WTC11 (cell line): ENCODE measurements around the gene PIP4P1. TPM values are rescaled to one million over a fixed set of nuclear protein-coding genes. Genes with fewer than 3 reads are reported as not detected.
A peak's percentile ranks its signal among the peaks of the same experiment; 100 is the strongest.

Experiments
- ATAC-seq: fragments of 200-7000 bp; cut with Tn5 transposase; 2 replicates; pipeline ENCODE4 v1.10.0; 2021; ENCODE audit warnings: mild to moderate bottlenecking, moderate library complexity
- CTCF ChIA-PET: fragments of 300-600 bp; sonication (Branson Sonifier 250); formaldehyde crosslinking; loops from one replicate; lab custom pipeline; 2021; ENCODE audit warnings: antibody characterized with exemption; lab: Charles Lee
- POLR2A ChIA-PET: fragments of 350-600 bp; sonication (Branson Sonifier 250); formaldehyde crosslinking; loops from one replicate; lab custom pipeline; 2021; ENCODE audit warnings: antibody characterized with exemption; lab: Charles Lee
- DNase-seq: peaks from one replicate; pipeline ENCODE4 v3.0.0; 2021; ENCODE audit warnings: low spot score
- H3K27ac Mint-ChIP-seq: 2 replicates; pipeline ENCODE4 v1.8.0; 2021; ENCODE audit warnings: mixed read lengths
- H3K27me3 Mint-ChIP-seq: 2 replicates; pipeline ENCODE4 v1.8.0; 2021; ENCODE audit warnings: low read depth, mild to moderate bottlenecking, moderate library complexity, mixed read lengths
- H3K36me3 Mint-ChIP-seq: 2 replicates; pipeline ENCODE4 v1.8.0; 2021; ENCODE audit warnings: mixed read lengths
- H3K4me1 Mint-ChIP-seq: 2 replicates; pipeline ENCODE4 v1.8.0; 2022; ENCODE audit warnings: mixed read lengths
- H3K4me3 Mint-ChIP-seq: 2 replicates; pipeline ENCODE4 v1.8.0; 2021; ENCODE audit warnings: mild to moderate bottlenecking, moderate library complexity, mixed read lengths
- H3K9me3 Mint-ChIP-seq: 2 replicates; pipeline ENCODE4 v1.8.0; 2021; ENCODE audit warnings: mixed read lengths
- AFF4 ChIP-seq: sonication (generic); formaldehyde crosslinking; IDR thresholded peaks from 2 replicates; pipeline ENCODE4 v1.8.1; 2023; ENCODE audit warnings: mild to moderate bottlenecking, missing genetic modification reagents, borderline replicate concordance
- ETV6 ChIP-seq: sonication (generic); formaldehyde crosslinking; IDR thresholded peaks from 2 replicates; pipeline ENCODE4 v1.8.1; 2022; ENCODE audit warnings: mild to moderate bottlenecking, missing genetic modification reagents
- GRHL2 ChIP-seq: fragments of 250-450 bp; sonication (Bioruptor Pico); IDR thresholded peaks from 2 replicates; pipeline ENCODE4 v1.8.0; 2022; ENCODE audit warnings: mild to moderate bottlenecking, moderate library complexity; ENCODE audit not compliant: insufficient replicate concordance, severe bottlenecking
- GTF2I ChIP-seq: fragments of 250-450 bp; sonication (Bioruptor Pico); conservative IDR thresholded peaks from 2 replicates; pipeline ENCODE4 v1.4.0; 2021; ENCODE audit warnings: mild to moderate bottlenecking
- NR1H2 ChIP-seq: sonication (generic); formaldehyde crosslinking; IDR thresholded peaks from 2 replicates; pipeline ENCODE4 v1.9.0; 2021; ENCODE audit warnings: mild to moderate bottlenecking, moderate library complexity, missing genetic modification reagents
- NR2C2 ChIP-seq: sonication (generic); formaldehyde crosslinking; IDR thresholded peaks from 2 replicates; pipeline ENCODE4 v1.8.0; 2022; ENCODE audit warnings: mild to moderate bottlenecking, missing genetic modification reagents
- PRDM15 ChIP-seq: sonication (generic); formaldehyde crosslinking; IDR thresholded peaks from 2 replicates; pipeline ENCODE4 v1.8.0; 2022; ENCODE audit warnings: missing genetic modification reagents
- RELA ChIP-seq: sonication (generic); formaldehyde crosslinking; IDR thresholded peaks from 2 replicates; pipeline ENCODE4 v1.8.1; 2022; ENCODE audit warnings: missing genetic modification reagents, mild to moderate bottlenecking, borderline replicate concordance
- SOX15 ChIP-seq: fragments of 250-450 bp; sonication (Bioruptor Pico); IDR thresholded peaks from 2 replicates; pipeline ENCODE4 v1.9.0; 2021; ENCODE audit warnings: mild to moderate bottlenecking
- TEAD1 ChIP-seq: sonication (generic); formaldehyde crosslinking; IDR thresholded peaks from 2 replicates; pipeline ENCODE4 v1.8.0; 2022; ENCODE audit warnings: mild to moderate bottlenecking, missing genetic modification reagents
- TP53 ChIP-seq: sonication (generic); formaldehyde crosslinking; IDR thresholded peaks from 2 replicates; pipeline ENCODE4 v1.8.1; 2023; ENCODE audit warnings: mild to moderate bottlenecking, missing genetic modification reagents
- ZBTB21 ChIP-seq: sonication (generic); formaldehyde crosslinking; IDR thresholded peaks from 2 replicates; pipeline ENCODE4 v1.8.1; 2023; ENCODE audit warnings: mild to moderate bottlenecking, missing genetic modification reagents, borderline replicate concordance
- ZNF532 ChIP-seq: fragments of 250-450 bp; sonication (Bioruptor Pico); IDR thresholded peaks from 2 replicates; pipeline ENCODE4 v1.9.0; 2021; ENCODE audit warnings: mild to moderate bottlenecking, borderline replicate concordance
- ZNF671 ChIP-seq: fragments of 250-450 bp; sonication (Bioruptor Pico); IDR thresholded peaks from 2 replicates; pipeline ENCODE4 v1.8.0; 2021; ENCODE audit warnings: mild to moderate bottlenecking
- total RNA-seq: library from RNA; stranded (reverse); gene quantifications from 3 replicates; pipeline ENCODE4 v1.2.3, GENCODE V29; 2021
- TF ChIP-seq, protein P1 (sequence below): sonication (generic); formaldehyde crosslinking; conservative IDR thresholded peaks from 2 replicates; pipeline ENCODE4 v1.8.1; 2023; ENCODE audit warnings: mild to moderate bottlenecking, low read depth, missing genetic modification reagents, moderate library complexity
- TF ChIP-seq, protein P2 (sequence below): fragments of 250-450 bp; sonication (Bioruptor Pico); conservative IDR thresholded peaks from 2 replicates; pipeline ENCODE4 v1.9.0; 2021; ENCODE audit warnings: mild to moderate bottlenecking
- TF ChIP-seq, protein P3 (sequence below): sonication (generic); formaldehyde crosslinking; IDR thresholded peaks from 2 replicates; pipeline ENCODE4 v1.8.1; 2023; ENCODE audit warnings: mild to moderate bottlenecking, missing genetic modification reagents
- TF ChIP-seq, protein P4 (sequence below): sonication (generic); formaldehyde crosslinking; IDR thresholded peaks from 2 replicates; pipeline ENCODE4 v1.8.0; 2023; ENCODE audit warnings: missing genetic modification reagents

PIP4P1 gene
- total RNA-seq, 1 experiment from 2014 or later: 34.1 TPM

DNA sequence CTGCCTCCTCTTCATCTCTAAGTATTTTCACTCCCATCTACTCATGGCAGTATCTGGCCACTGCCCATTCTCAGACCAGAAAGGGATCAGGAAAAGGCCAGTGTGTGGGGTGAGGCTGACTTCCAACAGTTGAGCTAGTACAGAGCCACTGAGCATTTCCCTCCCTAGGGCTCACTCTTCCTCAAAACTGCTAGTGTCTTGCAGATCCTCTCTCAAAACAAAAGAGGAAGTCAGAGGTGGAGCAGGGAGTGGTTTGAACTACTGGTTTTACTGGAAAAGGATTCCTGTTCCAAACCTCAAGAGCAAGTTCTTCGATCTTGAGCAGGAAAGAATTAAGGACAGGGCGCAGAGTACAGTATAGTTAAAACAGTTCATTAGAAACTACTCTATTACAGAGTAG lies 32.4 kb upstream of the PIP4P1 start:
- H3K27me3 Mint-ChIP-seq: no peaks in the 10 kb centered on the region
- ATAC-seq (peak; percentile 41; the same call in 1 of the 2 replicates), DNase-seq (no peak)
- ChIA-PET CTCF (interaction anchor here (0.5 to 0.6 kb wide), 3 partner anchors 13 to 147 kb away, joined by 3 to 4 read pairs (median 3); no protein-coding TSS in a partner anchor), POLR2A (no interaction called here)
- no peak overlapping the region for H3K4me3 Mint-ChIP-seq
- H3K36me3 Mint-ChIP-seq: peaks cover 17% of the 10 kb centered on the region
- peaks cover 41% of the 10 kb centered on the region for H3K4me1 Mint-ChIP-seq
- H3K27ac Mint-ChIP-seq: peak overlapping the region; percentile 43; the same call in 1 of the 2 replicates
- H3K9me3 Mint-ChIP-seq: peaks cover 20% of the 10 kb centered on the region
- no peak for TF ChIP-seq TP53 (CRISPR knock-in tag)
- no peak for TF ChIP-seq GRHL2
- no peak for TF ChIP-seq GTF2I (CRISPR knock-in tag)
- no peak for TF ChIP-seq ZNF532 (CRISPR knock-in tag)
- TF ChIP-seq NR2C2 (CRISPR knock-in tag): no peak
- no peak for TF ChIP-seq AFF4
- TF ChIP-seq, protein P1, sequence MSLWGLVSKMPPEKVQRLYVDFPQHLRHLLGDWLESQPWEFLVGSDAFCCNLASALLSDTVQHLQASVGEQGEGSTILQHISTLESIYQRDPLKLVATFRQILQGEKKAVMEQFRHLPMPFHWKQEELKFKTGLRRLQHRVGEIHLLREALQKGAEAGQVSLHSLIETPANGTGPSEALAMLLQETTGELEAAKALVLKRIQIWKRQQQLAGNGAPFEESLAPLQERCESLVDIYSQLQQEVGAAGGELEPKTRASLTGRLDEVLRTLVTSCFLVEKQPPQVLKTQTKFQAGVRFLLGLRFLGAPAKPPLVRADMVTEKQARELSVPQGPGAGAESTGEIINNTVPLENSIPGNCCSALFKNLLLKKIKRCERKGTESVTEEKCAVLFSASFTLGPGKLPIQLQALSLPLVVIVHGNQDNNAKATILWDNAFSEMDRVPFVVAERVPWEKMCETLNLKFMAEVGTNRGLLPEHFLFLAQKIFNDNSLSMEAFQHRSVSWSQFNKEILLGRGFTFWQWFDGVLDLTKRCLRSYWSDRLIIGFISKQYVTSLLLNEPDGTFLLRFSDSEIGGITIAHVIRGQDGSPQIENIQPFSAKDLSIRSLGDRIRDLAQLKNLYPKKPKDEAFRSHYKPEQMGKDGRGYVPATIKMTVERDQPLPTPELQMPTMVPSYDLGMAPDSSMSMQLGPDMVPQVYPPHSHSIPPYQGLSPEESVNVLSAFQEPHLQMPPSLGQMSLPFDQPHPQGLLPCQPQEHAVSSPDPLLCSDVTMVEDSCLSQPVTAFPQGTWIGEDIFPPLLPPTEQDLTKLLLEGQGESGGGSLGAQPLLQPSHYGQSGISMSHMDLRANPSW (CRISPR knock-in tag): no peak
- no peak for TF ChIP-seq TEAD1 (CRISPR knock-in tag)
- TF ChIP-seq RELA (CRISPR knock-in tag): no peak
- TF ChIP-seq, protein P2, sequence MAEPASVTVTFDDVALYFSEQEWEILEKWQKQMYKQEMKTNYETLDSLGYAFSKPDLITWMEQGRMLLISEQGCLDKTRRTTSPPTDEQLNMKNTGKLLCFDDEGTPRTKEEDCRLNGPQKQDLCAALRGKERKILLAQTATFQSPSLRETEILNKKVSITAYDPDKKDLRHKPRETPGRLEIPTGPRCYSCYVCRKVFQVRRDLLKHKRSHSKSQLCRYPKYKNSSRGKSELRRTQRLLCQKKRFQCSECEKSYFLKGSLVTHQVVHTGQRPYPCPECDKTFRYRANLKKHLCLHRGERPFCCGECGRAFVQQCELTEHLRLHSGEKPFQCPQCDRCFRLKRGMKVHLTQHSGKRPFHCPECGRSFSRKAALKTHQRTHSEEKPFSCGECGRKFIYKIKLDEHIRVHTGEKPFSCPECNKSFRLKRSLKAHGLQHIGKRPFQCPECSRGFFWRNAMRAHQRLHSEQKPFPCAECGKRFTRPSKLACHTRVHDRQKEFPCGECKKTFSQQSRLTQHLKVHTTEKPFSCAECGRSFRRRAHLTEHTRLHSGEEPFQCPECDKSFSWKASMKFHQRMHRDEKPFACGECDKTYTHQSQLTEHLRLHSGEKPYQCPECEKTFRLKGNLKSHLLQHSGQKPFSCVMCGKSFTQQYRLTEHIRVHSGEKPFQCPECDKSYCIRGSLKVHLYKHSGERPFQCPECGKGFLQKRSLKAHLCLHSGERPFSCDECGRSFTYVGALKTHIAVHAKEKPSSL (CRISPR knock-in tag): no peak
- no peak for TF ChIP-seq ZNF671 (CRISPR knock-in tag)
- no peak for TF ChIP-seq ETV6 (CRISPR knock-in tag)
- TF ChIP-seq, protein P3, sequence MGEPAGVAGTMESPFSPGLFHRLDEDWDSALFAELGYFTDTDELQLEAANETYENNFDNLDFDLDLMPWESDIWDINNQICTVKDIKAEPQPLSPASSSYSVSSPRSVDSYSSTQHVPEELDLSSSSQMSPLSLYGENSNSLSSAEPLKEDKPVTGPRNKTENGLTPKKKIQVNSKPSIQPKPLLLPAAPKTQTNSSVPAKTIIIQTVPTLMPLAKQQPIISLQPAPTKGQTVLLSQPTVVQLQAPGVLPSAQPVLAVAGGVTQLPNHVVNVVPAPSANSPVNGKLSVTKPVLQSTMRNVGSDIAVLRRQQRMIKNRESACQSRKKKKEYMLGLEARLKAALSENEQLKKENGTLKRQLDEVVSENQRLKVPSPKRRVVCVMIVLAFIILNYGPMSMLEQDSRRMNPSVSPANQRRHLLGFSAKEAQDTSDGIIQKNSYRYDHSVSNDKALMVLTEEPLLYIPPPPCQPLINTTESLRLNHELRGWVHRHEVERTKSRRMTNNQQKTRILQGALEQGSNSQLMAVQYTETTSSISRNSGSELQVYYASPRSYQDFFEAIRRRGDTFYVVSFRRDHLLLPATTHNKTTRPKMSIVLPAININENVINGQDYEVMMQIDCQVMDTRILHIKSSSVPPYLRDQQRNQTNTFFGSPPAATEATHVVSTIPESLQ (CRISPR knock-in tag): no peak
- TF ChIP-seq PRDM15 (CRISPR knock-in tag): no peak
- no peak for TF ChIP-seq ZBTB21 (CRISPR knock-in tag)
- TF ChIP-seq, protein P4, sequence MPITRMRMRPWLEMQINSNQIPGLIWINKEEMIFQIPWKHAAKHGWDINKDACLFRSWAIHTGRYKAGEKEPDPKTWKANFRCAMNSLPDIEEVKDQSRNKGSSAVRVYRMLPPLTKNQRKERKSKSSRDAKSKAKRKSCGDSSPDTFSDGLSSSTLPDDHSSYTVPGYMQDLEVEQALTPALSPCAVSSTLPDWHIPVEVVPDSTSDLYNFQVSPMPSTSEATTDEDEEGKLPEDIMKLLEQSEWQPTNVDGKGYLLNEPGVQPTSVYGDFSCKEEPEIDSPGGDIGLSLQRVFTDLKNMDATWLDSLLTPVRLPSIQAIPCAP (CRISPR knock-in tag): no peak
- TF ChIP-seq NR1H2: no peak
- TF ChIP-seq SOX15 (CRISPR knock-in tag): no peak
